Adrenal gland (tissue), 5 donors: ENCODE measurements around the gene BSCL2.

Experiments
- CTCF ChIP-seq, 6 experiments: fragments of 450-650 bp in 4 of 6; fragments of 200-600 bp in 2 of 6; sonication (generic) in 1 of 6; IDR thresholded peaks; 1 replicate in 5 of 6; 2 replicates in 1 of 6; pipeline versions ENCODE4 v1.5.1 to v1.8.0; 2016 to 2021; ENCODE audit warnings: antibody characterized with exemption in 6 of 6, mild to moderate bottlenecking in 2 of 6, moderate library complexity in 1 of 6
- POLR2A ChIP-seq, 2 donors: fragments of 450-650 bp; IDR thresholded peaks; one replicate each; pipeline ENCODE4 v1.6.1; 2017; ENCODE audit warnings: antibody characterized with exemption in 2 of 2, mild to moderate bottlenecking in 2 of 2, moderate library complexity in 1 of 2
- donor health status: DM: no; HTN: no; CAD: no.

DNA sequence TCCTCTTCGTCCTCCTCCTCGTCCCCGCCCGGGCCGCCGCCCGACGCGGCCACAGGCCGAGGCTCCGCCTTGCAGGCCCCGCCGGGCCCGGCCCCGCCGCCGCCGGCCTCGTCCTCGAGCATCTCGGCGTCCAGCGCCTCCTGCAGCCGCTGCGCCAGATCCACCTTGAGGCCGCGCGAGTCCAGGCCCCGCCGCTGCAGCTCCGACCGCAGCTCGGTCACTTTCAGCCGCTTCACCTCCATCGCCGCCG, 19.6 kb upstream of the BSCL2 start:
- TF ChIP-seq CTCF (IDR thresholded peaks at IDR 0.05) (no peak), POLR2A (IDR thresholded peaks at IDR 0.05) (no peak)
